GM13977 (cell line): ENCODE results near the gene ZDHHC14.
"Not testable (repeated sequence)": the region's sequence is repeated elsewhere in the genome, so short reads cannot be mapped to it uniquely, and the experiment has no call there.

Experiments
- DNase-seq: peaks from one replicate; pipeline ENCODE4 v3.0.0; 2012; ENCODE audit warnings: low spot score
- CTCF ChIP-seq: IDR thresholded peaks from 2 replicates; pipeline ENCODE4 v1.5.1; 2012; ENCODE audit warnings: mild to moderate bottlenecking, control low read depth; ENCODE audit not compliant: insufficient read depth; ENCODE audit errors: extremely low read depth, missing control alignments
- in situ Hi-C: fragments of 300-500 bp; cut with MboI; formaldehyde crosslinking; loops from one replicate; pipeline ENCODE4 v1.12.0; 2022; ENCODE audit warnings: low sequenced_read_pairs, low pct_unique_long_range_greater_than_20kb, mixed read lengths, inconsistent platforms; ENCODE audit not compliant: unreplicated experiment

Gene ZDHHC14

GRCh38 chr6:157380779-157381561 is at the start of gene ZDHHC14:
Gene ZDHHC14 (plus strand): TSS chr6:157381190.
- no peak for TF ChIP-seq CTCF
- peak; percentile 86 for DNase-seq
- in situ Hi-C loops, result no loop called here

- DNase-seq, result no peak
- no peak for TF ChIP-seq CTCF
- in situ Hi-C loops, result no loop called here
These were observed 48.2 kb upstream of the ZDHHC14 start for GRCh38 chr6:157332813-157333212.

- DNase-seq, result no peak
- in situ Hi-C loops, result no loop called here
- no peak for TF ChIP-seq CTCF
These were observed 47.5 kb upstream of the ZDHHC14 start for GRCh38 chr6:157333537-157333936.

GRCh38 chr6:157333956-157334355 is 47.0 kb upstream of the ZDHHC14 start:
- TF ChIP-seq CTCF, result no peak
- DNase-seq, result no peak
- in situ Hi-C loops, result no loop called here

GRCh38 chr6:157335829-157336228 is 45.2 kb upstream of the ZDHHC14 start:
- TF ChIP-seq CTCF, result no peak
- DNase-seq, result no peak
- in situ Hi-C loops, result no loop called here

GRCh38 chr6:157337276-157337675 is 43.7 kb upstream of the ZDHHC14 start:
- in situ Hi-C loops, result not testable (repeated sequence)

GRCh38 chr6:157337751-157338150 is 43.2 kb upstream of the ZDHHC14 start:
- no peak for TF ChIP-seq CTCF
- in situ Hi-C loops, result no loop called here
- DNase-seq, result no peak

More at GRCh38 chr6:157337276-157337675, 43.7 kb upstream of the ZDHHC14 start:
- not testable (repeated sequence) for DNase-seq
